ENCODE data around the gene HSPB7. TPM values are rescaled to one million over a fixed set of nuclear protein-coding genes. Genes with fewer than 3 reads are reported as not detected.
A peak's percentile ranks its signal among the peaks of the same experiment; 100 is the strongest.

Gene HSPB7
- total RNA-seq, 1 donor from 2014 or later: 10.7 TPM

DNA sequence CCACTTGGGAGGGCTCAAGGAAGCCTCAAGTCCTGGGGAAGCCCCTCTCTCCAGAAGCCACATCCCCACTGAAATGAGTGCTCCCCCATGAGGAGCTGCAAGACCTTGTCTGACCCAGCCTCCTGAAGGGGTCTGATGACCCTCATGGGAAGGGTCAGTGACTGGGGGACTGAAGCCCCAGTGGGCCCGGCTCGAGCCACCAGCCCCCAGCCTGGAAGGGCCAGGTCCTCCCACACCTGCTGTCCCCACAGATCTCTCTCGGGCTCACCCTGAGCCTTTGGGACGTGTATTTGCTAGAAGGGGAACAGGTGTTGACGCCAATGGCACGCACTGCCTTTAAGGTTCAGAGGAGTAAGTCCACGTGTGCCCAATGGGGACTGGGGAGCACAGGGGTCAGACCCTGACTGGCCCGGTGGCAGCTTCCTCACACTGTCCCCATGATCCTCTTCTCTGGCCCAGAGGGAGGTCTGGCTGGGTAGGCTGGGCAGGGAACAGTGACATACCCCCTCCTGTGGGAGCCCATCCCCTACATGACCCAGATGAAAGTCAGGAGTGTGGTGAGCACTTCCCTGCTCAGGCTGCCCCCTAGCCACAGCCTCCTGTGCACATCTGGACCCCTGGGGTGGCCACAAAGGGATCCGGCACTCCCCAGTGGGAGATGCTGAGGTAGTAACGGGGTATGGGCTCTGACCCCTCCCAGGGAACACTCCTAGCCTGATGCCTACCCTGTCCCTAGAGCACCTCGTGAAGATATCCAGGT is 26.2 kb downstream of the HSPB7 start:
- intact Hi-C loops (cut with DNase I): loop anchor here (10.0 kb wide), 1 partner anchor 177 kb away; no protein-coding TSS in a partner anchor
- Histone ChIP-seq H3K9me3 (no peaks in the 10 kb centered on the region), H3K4me3 (no peak overlapping the region), H3K27me3 (no peaks in the 10 kb centered on the region), H3K4me1 (no peaks in the 10 kb centered on the region), H3K27ac (no peak overlapping the region), H3K36me3 (no peaks in the 10 kb centered on the region)
- TF ChIP-seq, protein P1, sequence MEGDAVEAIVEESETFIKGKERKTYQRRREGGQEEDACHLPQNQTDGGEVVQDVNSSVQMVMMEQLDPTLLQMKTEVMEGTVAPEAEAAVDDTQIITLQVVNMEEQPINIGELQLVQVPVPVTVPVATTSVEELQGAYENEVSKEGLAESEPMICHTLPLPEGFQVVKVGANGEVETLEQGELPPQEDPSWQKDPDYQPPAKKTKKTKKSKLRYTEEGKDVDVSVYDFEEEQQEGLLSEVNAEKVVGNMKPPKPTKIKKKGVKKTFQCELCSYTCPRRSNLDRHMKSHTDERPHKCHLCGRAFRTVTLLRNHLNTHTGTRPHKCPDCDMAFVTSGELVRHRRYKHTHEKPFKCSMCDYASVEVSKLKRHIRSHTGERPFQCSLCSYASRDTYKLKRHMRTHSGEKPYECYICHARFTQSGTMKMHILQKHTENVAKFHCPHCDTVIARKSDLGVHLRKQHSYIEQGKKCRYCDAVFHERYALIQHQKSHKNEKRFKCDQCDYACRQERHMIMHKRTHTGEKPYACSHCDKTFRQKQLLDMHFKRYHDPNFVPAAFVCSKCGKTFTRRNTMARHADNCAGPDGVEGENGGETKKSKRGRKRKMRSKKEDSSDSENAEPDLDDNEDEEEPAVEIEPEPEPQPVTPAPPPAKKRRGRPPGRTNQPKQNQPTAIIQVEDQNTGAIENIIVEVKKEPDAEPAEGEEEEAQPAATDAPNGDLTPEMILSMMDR (IDR thresholded peaks at IDR 0.05): no peak
- DNase-seq (no peak), ATAC-seq (no peak)

DNA sequence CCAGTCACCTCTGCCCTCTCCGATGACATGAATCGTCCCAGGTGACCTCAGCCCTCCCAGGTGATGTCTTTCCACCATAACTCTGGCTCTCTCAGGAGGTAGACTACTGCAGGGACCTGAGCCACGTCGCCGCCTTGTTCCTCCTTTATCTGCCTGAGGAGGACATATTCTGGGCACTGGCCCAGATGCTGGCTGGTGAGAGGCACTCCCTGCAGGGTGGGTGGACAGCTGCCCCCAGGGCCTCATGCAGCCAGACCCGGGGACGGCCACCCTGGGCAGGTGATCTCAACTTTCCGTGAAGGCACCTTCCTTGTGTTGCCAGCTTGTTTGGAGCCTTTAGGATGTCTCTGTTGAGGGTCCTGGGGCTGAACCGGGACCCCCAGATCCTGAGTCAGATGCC is 28.1 kb downstream of the HSPB7 start:
- intact Hi-C loops (cut with DNase I): loop anchor here (10.0 kb wide), 1 partner anchor 175 kb away; no protein-coding TSS in a partner anchor
- no peak for ATAC-seq
- Histone ChIP-seq H3K4me3 (no peak overlapping the region), H3K9me3 (no peaks in the 10 kb centered on the region), H3K27me3 (no peaks in the 10 kb centered on the region), H3K4me1 (no peaks in the 10 kb centered on the region), H3K27ac (no peak overlapping the region), H3K36me3 (no peaks in the 10 kb centered on the region)
- DNase-seq: no peak
- TF ChIP-seq, protein P1 (IDR thresholded peaks at IDR 0.05): no peak

DNA sequence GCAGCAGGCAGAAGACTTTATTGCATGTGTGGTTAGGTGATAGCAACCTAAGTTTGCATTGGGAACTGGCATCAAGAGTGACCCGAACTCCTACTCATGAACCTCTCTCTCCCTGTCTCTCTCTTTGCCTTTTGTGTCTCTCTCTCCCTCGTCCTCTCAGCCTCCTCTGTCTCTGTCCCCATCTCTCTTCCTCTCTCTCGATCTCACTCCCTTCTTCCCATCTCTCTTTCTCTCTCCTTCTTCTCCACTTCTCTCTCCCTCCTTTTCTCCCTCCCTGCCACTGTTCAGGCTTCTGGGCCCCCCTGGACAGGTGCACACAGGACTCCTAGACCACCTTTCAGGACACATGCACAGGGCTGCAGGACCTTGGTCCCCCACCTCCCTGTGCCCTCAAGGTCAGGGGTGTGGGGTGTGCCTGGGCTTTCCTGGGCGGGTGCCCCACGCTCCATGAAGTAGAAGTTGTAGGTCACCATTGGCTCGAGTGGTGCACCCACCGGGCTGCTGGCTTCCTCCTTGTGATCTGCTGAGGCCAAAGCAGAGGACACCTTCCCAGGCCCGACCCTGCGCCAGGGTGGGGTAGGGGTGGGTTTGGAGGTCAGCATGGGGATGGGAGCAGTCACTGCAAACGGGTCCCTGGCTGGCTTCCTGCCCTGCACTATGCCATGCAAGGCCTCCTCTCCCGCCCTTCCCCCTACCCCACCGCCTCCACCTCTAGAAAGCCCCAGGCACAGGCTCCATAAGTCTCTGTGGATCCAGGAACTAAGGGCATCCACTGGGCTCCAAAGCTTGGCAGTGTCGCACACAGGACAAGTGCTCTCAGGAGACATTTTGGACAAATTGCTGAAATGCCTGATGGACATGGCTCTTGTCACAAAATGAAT is 28.7 kb downstream of the HSPB7 start:
- H3K4me3 ChIP-seq: no peak overlapping the region
- no peaks in the 10 kb centered on the region for H3K36me3 ChIP-seq
- TF ChIP-seq, protein P1 (IDR thresholded peaks at IDR 0.05): no peak
- H3K4me1 ChIP-seq: no peaks in the 10 kb centered on the region
- no peaks in the 10 kb centered on the region for H3K9me3 ChIP-seq
- ATAC-seq (peak; percentile 7), DNase-seq (no peak)
- no peak overlapping the region for H3K27ac ChIP-seq
- intact Hi-C loops (cut with DNase I): no loop called here
- no peaks in the 10 kb centered on the region for H3K27me3 ChIP-seq

DNA sequence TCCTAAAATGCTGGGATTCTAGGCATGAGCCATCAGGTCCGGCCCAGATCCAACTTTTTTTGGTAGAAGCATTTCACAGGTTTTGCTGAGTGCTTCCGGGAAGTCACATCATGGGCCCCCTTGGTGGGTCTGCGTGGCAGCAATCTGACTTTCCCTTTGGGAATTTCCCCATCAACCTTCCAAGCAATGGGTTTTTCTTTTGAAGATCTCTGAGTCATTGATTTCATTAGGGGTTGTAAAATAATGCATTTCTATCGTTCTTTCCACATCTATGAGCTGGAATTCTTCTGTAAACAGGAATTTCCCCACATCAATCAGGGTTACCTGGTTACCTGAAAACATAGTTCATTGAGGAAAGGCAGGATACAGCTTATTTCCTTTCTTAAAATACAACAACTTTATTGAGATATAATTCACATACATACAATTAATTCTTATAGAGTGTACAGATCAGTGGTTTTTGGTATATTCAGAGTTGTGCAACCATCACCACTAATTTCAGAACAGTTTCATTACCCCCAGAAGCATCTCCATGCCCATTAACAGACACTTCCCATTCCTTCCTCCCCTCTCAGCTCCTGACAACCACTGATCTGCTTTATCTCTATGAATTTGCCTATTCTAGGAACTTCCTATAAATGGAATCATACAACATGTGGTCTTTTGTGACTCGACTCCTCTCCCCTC is 32.1 kb downstream of the HSPB7 start:
- H3K27ac ChIP-seq: no peak overlapping the region
- TF ChIP-seq, protein P1 (IDR thresholded peaks at IDR 0.05): no peak
- no peaks in the 10 kb centered on the region for H3K27me3 ChIP-seq
- ATAC-seq (no peak), DNase-seq (no peak)
- no peaks in the 10 kb centered on the region for H3K36me3 ChIP-seq
- H3K4me1 ChIP-seq: no peaks in the 10 kb centered on the region
- no peaks in the 10 kb centered on the region for H3K9me3 ChIP-seq
- intact Hi-C loops (cut with DNase I): no loop called here
- no peak overlapping the region for H3K4me3 ChIP-seq

DNA sequence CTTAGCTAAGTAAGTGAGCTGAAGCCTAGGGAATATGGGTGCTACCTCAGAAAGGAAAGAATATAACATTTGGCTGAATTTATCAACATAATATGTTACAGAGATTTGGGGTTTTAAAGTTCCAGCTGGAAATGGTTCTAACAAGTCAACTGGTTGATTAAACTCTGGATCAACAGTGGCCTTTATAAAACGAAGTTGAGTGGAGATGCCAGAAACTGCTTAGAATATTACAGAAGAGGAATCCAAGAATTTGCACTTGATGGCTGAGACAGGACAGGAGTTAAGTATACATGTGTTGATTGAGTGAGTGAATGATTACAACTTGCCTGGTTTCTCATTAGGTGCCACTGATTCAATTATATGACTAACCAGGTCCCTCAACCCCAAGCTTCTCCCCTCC is 34.6 kb downstream of the HSPB7 start:
- TF ChIP-seq, protein P1 (IDR thresholded peaks at IDR 0.05): no peak
- Histone ChIP-seq H3K9me3 (no peaks in the 10 kb centered on the region), H3K27me3 (no peaks in the 10 kb centered on the region), H3K36me3 (no peaks in the 10 kb centered on the region), H3K4me1 (no peaks in the 10 kb centered on the region), H3K27ac (no peak overlapping the region), H3K4me3 (no peak overlapping the region)
- ATAC-seq (no peak), DNase-seq (no peak)
- intact Hi-C loops (cut with DNase I): no loop called here

Measured in upper lobe of right lung (tissue), 1 donor.